ENCODE measurements around the gene CAPN7.

DNA sequence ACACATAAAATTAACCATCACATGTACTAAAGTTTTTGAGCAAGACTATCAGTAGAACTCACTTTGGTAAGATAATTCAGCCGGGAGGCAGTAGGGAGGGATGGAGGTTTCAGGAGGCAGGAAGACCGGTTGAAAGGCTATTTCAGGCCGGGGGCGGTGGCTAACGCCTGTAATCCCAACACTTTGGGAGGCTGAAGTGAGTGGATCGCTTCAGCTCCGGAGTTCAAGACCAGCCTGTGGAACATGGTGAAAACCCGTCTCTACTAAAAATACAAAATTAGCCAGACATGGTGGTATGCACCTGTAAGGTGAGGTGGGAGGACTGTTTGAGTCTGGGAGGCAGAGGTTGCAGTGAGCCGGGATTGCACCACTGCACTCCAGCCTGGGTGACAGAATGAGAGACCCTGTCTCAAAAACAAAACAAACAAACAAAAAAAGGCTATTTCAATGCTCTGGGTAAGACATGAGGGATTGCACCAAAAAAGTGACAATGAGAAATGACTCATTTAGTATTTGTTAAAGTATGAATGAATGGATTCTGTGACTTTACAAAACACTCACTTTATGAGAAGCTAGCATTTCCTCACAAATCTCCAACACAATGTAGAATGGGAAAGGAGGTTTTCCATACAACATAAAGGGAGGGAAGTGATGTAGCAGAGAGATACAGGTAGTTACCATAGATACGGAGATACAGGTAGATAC is 82.4 kb downstream of the CAPN7 start:
- TF ChIP-seq, protein P1, sequence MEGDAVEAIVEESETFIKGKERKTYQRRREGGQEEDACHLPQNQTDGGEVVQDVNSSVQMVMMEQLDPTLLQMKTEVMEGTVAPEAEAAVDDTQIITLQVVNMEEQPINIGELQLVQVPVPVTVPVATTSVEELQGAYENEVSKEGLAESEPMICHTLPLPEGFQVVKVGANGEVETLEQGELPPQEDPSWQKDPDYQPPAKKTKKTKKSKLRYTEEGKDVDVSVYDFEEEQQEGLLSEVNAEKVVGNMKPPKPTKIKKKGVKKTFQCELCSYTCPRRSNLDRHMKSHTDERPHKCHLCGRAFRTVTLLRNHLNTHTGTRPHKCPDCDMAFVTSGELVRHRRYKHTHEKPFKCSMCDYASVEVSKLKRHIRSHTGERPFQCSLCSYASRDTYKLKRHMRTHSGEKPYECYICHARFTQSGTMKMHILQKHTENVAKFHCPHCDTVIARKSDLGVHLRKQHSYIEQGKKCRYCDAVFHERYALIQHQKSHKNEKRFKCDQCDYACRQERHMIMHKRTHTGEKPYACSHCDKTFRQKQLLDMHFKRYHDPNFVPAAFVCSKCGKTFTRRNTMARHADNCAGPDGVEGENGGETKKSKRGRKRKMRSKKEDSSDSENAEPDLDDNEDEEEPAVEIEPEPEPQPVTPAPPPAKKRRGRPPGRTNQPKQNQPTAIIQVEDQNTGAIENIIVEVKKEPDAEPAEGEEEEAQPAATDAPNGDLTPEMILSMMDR (IDR thresholded peaks at IDR 0.05), result no peak
- TF ChIP-seq EZH2 (IDR thresholded peaks at IDR 0.05; ENCODE audit: borderline replicate concordance, insufficient read depth, low read depth, low read length, poor library complexity, severe bottlenecking), result no peak
